NCI-H2081 (cell line): ENCODE data around the gene HBZ.
A peak's percentile ranks its signal among the peaks of the same experiment; 100 is the strongest.
"Not testable (repeated sequence)": the region's sequence is repeated elsewhere in the genome, so short reads cannot be mapped to it uniquely, and the experiment has no call there.

ENCODE experiments used
- DNase-seq, 2 experiments: peaks; one replicate each; lab custom pipeline; 2025; lab: John Stamatoyannopoulos, UW

HBZ gene

DNA sequence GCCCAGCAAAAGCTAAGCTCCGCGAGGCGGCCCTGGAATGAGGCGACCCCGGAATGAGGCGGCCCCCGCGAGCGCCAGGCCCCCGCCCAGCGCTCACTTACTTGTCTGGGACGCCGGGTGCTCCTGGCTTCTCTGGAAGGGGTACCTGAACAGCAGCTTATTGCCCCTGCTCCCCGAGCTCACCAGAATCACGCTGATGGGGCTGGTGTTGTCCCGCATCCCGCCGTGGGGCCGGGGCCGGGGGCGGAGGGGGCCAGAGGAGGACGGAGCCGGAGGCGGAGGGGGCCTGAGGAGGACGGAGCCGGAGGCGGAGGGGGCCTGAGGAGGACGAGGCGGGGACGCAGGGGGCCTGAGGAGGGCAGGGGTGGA is 14.4 kb upstream of the HBZ start:
- peak in 1 of 2 experiments; percentile 27 for DNase-seq

GRCh38 chr16:140175-140857 is 12.1 kb upstream of the HBZ start:
- DNase-seq: no peak

DNA sequence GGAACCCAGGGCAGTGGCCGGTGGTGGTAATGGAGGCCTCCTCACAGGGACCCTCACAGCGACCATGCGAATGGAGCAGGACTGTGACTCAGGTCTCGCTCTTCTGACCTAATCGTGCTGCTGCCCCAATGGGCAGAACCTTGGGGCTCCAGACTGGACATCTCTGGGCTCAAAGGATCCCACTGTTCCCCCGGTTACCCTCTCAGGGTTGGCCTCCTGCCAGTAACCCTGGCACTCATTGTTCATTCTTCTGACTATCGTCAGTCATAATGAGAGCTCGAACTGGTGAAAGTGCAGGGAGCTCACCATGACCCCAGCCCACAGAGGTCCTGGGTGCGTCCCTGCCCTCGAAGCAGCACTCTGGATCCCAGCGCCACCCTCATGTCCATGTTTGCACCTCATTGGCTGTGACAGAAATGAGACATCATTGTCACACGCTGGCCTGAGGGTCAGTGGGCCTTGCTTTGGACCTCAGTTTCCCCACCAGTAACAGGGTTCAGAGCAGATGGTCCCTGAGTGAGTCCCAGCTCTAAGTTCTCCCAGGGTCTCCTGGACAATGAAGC is 10.0 kb upstream of the HBZ start:
- no peak for DNase-seq

GRCh38 chr16:143047-143446 is 9.4 kb upstream of the HBZ start:
- DNase-seq: no peak

DNA sequence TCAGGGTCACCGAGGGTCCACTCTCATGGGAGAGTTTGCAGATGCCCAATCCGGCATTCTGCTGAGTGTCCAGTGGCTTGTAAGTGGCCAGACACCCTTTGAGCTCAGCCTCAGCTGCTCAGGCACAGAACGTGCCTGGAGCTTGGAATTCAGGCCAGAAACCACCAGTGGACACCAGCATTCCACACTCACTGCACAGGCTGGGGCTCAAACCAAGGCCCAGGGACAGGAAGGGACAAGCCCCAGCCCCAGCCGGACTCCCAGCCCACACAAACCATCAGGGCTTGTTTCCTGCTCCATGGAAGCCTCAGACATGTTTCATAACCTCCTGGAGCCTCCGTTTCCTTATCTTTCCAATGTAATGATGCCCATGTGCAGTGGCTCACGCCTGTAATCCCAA is 9.0 kb upstream of the HBZ start:
- DNase-seq: no peak

DNA sequence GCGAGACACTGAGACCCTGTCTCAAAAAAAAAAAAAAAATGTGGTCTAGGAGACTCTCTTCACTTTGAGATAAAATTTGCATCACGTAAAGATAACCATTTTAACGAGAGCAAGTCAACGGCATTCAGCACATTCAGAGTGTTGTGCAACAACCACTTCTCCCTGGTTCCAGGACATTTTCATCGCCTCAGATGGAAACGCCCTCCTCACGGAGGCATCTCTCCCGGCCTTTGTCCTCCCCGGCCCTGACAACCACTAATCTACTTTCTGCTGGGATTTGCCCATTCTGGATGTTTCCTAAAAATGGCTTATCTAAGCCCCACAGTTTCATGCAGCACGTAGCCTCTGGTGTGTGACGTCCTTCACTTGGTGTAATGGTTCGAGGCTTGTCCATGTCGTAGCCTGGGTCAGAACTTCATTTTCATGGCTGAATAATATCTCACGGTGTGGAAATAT is 7.6 kb upstream of the HBZ start:
- DNase-seq: no peak

DNA sequence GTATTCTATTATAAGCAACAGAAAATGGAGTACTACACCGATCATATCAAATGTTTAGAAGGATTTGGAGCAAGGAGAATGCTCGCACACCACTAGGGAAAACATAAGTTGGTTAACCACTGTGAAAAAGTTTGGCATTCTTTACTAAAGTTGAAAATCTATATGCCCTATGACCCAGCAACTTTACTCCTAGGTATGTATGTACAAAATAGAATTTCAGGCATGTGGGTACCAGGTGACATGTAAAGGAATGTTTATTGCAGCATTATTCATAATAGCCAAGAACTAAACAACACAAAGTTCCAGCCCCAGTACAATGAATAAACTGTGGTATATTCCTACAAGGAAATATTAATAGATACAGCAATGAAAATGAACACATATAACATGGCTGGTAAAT is 5.8 kb upstream of the HBZ start:
- DNase-seq: no peak

DNA sequence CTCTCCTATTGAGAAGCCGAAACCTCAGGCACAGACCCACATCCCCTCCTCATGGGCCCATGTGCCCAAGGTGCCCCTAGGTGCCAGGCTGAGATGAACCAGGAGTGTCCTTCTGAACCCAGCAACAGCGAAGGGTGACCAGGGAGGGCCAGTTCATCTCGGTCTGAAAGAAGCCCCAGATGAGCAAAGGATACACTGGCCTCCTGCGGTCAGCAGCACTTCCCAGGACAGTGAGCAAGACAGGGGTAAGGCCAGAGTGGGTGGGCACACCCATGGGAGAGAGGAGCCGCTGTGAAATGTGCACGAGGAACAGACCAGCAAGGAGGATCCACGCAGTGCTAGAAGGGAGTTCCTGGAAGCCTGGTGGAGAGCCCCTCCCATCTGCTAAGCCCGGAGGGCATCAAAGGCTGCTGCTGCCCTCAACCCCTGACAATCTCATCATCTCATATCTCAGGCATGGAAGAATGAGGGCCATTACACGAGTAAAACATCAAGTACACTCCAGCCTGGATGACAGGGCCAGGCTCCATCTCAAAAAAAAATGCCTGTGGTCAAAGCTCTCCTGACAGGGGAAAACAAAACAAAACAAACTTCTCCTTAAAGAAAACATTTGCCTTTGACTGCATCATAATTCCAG is 3.3 kb upstream of the HBZ start:
- DNase-seq: no peak

- DNase-seq: not testable (repeated sequence)
Measured at GRCh38 chr16:153129-153521, 681 bp downstream of the HBZ start.

- not testable (repeated sequence) for DNase-seq
Measured at GRCh38 chr16:153550-154216, 1.2 kb downstream of the HBZ start.

GRCh38 chr16:154217-155030 is 2.0 kb downstream of the HBZ start:
- peak; percentile 6 to 28 for DNase-seq

DNA sequence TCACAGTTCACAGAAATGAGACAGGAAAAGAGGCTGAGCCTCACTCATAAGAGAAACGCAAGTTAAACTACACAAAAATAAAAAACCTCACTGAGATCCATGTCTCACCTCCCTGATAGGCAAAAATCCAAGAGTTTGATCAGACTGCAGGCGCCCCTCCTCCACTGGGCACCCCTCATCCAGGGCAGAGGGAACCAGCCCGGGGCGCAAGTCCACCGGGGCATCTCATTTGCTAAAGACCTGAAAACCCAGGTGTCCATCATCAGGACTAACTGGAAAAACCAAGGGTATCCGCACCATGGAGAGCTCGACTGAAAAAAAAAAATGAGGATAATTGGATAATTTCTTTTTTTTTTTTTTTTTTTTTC is 2.6 kb downstream of the HBZ start:
- no peak for DNase-seq

DNA sequence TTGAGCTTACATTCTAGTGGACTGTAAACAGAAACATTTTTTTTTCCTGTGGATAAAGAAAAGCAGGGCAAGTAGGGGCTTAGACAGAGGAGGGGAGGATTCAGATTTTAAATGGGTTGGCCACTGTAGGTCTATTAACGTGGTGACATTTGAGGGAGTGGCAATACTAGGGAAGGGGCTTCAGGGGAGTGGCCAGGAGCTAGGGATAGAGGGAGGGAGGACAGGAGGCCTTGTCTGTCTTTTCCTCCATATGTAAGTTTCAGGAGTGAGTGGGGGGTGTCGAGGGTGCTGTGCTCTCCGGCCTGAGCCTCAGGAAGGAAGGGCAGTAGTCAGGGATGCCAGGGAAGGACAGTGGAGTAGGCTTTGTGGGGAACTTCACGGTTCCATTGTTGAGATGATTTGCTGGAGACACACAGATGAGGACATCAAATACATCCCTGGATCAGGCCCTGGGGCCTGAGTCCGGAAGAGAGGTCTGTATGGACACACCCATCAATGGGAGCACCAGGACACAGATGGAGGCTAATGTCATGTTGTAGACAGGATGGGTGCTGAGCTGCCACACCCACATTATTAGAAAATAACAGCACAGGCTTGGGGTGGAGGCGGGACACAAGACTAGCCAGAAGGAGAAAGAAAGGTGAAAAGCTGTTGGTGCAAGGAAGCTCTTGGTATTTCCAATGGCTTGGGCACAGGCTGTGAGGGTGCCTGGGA is 6.8 kb downstream of the HBZ start:
- no peak for DNase-seq

GRCh38 chr16:160242-160641 is 7.8 kb downstream of the HBZ start:
- DNase-seq: not testable (repeated sequence)

- no peak for DNase-seq
Measured at GRCh38 chr16:160691-161190, 8.3 kb downstream of the HBZ start.

DNA sequence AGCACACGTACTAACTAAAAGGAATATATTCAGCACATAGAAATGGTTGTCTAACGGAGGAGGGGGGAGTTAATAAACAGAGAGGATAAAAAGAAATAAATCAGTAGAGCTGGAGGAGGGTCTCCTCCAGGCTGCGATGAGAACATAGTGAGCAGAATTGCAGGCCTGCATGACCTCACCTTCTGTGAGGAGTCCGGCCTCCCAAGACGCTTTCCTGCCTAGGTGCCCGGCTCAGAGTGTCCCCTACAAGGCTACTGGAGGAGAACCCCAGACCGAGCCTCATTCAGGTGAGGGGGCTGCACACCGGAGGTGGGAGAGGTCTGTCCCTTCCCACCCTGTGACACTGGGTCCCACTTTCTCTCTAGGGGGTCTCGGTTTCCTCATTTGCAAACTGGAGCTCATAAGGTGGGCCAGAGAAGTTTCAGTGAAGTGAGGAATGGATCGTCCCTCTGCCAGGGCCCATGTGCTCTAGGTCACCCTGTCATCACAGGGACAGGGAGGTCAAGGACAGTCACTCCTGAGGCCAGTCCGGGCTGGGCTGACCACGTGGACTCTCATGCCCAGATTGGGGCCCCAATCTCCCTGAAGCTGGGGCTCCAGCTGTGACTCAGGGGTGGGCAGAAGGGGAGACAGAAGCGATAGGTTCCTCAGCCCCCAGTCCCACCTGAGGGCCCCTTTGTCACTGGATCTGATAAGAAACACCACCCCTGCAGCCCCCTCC is 10.0 kb downstream of the HBZ start:
- DNase-seq: no peak

GRCh38 chr16:163139-163538 is 10.7 kb downstream of the HBZ start:
- DNase-seq: not testable (repeated sequence)

DNA sequence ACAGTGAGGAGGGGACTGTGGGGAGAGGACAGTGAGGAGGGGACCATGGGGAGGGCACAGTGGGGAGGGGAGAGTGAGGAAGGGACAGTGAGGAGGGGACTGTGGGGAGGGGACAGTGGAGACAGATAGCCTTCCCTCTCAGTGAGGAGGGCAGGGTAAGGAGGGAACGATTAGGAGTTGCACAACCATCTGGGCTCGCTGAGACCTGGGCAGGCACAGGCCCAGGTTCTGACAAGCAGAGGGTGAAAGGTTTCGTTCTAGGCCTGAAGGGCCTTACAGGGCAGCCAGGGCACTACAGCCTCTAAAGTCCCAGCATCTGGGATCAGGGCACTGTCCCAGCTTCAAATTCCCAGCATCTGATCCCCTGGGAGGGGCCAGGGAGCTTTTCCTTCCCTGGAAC is 11.3 kb downstream of the HBZ start:
- not testable (repeated sequence) for DNase-seq

- DNase-seq: not testable (repeated sequence)
Measured at GRCh38 chr16:164134-164823, 11.8 kb downstream of the HBZ start.
